A549 (cell line): Measurements from ENCODE around the gene DNHD1. TPM values are rescaled to one million over a fixed set of nuclear protein-coding genes. Genes with fewer than 3 reads are reported as not detected.

Source experiments
- ATAC-seq, 2 experiments: fragments of 200-7000 bp in 1 of 2; fragments of >200 bp in 1 of 2; cut with Nextera tagmentation in 1 of 2; cut with Tn5 transposase in 1 of 2; 3 replicates each; pipeline versions ENCODE4 v1.8.0 to v1.9.1; 2018 to 2020; ENCODE audit warnings: mild to moderate bottlenecking in 1 of 2, moderate library complexity in 1 of 2
- CTCF ChIA-PET: fragments of 300-600 bp; sonication (Branson Sonifier 250); formaldehyde crosslinking; extraction: SDS; loops from one replicate; lab custom pipeline; 2021; ENCODE audit warnings: antibody characterized with exemption, inconsistent platforms; lab: Yijun Ruan, JAX
- POLR2A ChIA-PET: fragments of 350-600 bp; formaldehyde crosslinking; extraction: SDS; loops from one replicate; lab custom pipeline; 2021; ENCODE audit warnings: antibody characterized with exemption, inconsistent platforms; lab: Yijun Ruan, JAX
- DNase-seq, 2 experiments: peaks; one replicate each; pipeline versions ENCODE4 v3.0.0 to v3.0.0-alpha.2; 2011 to 2016; ENCODE audit warnings: low read depth in 1 of 2, low spot score in 1 of 2
- FAIRE-seq: peaks from 2 replicates; lab custom pipeline; 2011; peaks lifted over from hg19 to GRCh38; lab: Jason Lieb, UNC
- H3K27ac ChIP-seq, 2 experiments: fragments of >200 bp; sonication (Bioruptor Twin); formaldehyde crosslinking; 3 replicates each; pipeline ENCODE4 v1.5.1; 2016 to 2017
- H3K4me1 ChIP-seq: fragments of >200 bp; sonication (Bioruptor Twin); formaldehyde crosslinking; 3 replicates; pipeline ENCODE4 v1.6.1; 2016
- H3K4me2 ChIP-seq: fragments of >200 bp; sonication (Bioruptor Twin); formaldehyde crosslinking; 3 replicates; pipeline ENCODE4 v1.6.1; 2016
- H3K4me3 ChIP-seq: fragments of >200 bp; sonication (Bioruptor Twin); formaldehyde crosslinking; 3 replicates; pipeline ENCODE4 v1.5.1; 2016
- H3K9me3 ChIP-seq: fragments of >200 bp; sonication (Bioruptor Twin); formaldehyde crosslinking; 3 replicates; pipeline ENCODE4 v1.6.1; 2016
- BHLHE40 ChIP-seq: IDR thresholded peaks from 2 replicates; pipeline ENCODE4 v1.6.1; 2012; ENCODE audit warnings: low read depth, low read length, inconsistent platforms
- CBX8 ChIP-seq: fragments of 200-600 bp; sonication (generic); IDR thresholded peaks from 2 replicates; pipeline ENCODE4 v1.6.1; 2016
- CEBPB ChIP-seq, 2 experiments: fragments of >200 bp in 1 of 2; sonication (Bioruptor Twin) in 1 of 2; formaldehyde crosslinking in 1 of 2; IDR thresholded peaks; 2 replicates each; pipeline ENCODE4 v1.6.1; 2012 to 2016
- E2F6 ChIP-seq: IDR thresholded peaks from 2 replicates; pipeline ENCODE4 v1.6.1; 2012; ENCODE audit warnings: low read depth, borderline replicate concordance
- EHF ChIP-seq: fragments of 250-450 bp; sonication (Bioruptor Pico); IDR thresholded peaks from 2 replicates; pipeline ENCODE4 v1.5.0; 2020; ENCODE audit warnings: mild to moderate bottlenecking
- ELK1 ChIP-seq: fragments of 150-350 bp; IDR thresholded peaks from 2 replicates; pipeline ENCODE4 v1.6.1; 2014; ENCODE audit warnings: low read depth, mild to moderate bottlenecking, low read length
- FOSB ChIP-seq: fragments of 250-450 bp; sonication (Bioruptor Pico); IDR thresholded peaks from 2 replicates; pipeline ENCODE4 v1.5.0; 2020; ENCODE audit warnings: mild to moderate bottlenecking, moderate library complexity
- FOSL2 ChIP-seq, 2 experiments: fragments of 450-650 bp in 1 of 2; fragments of >200 bp in 1 of 2; sonication (Bioruptor Twin) in 1 of 2; formaldehyde crosslinking; IDR thresholded peaks; 2 replicates each; pipeline versions ENCODE4 v1.5.0 to v1.6.1; 2016 to 2020; ENCODE audit warnings: mild to moderate bottlenecking in 1 of 2, moderate library complexity in 1 of 2
- FOXS1 ChIP-seq: fragments of 250-450 bp; sonication (Bioruptor Pico); IDR thresholded peaks from 2 replicates; pipeline ENCODE4 v1.5.0; 2020; ENCODE audit warnings: mild to moderate bottlenecking, moderate library complexity
- GATA3 ChIP-seq: IDR thresholded peaks from 2 replicates; pipeline ENCODE4 v1.6.1; 2012; ENCODE audit warnings: borderline replicate concordance
- HEYL ChIP-seq: fragments of 250-450 bp; sonication (Bioruptor Pico); IDR thresholded peaks from 2 replicates; pipeline ENCODE4 v1.8.0; 2021; ENCODE audit warnings: mild to moderate bottlenecking, moderate library complexity
- HOXA7 ChIP-seq: fragments of 250-450 bp; sonication (Bioruptor Pico); IDR thresholded peaks from 2 replicates; pipeline ENCODE4 v1.5.0; 2020; ENCODE audit warnings: mild to moderate bottlenecking, moderate library complexity
- HOXB5 ChIP-seq: fragments of 250-450 bp; sonication (Bioruptor Pico); IDR thresholded peaks from 2 replicates; pipeline ENCODE4 v1.5.0; 2020; ENCODE audit warnings: mild to moderate bottlenecking, moderate library complexity
- JUN ChIP-seq, 2 experiments: fragments of >200 bp; sonication (Bioruptor Twin); formaldehyde crosslinking; IDR thresholded peaks; 2 replicates in 1 of 2; 3 replicates in 1 of 2; pipeline ENCODE4 v1.6.1; 2016 to 2017
- JUNB ChIP-seq: fragments of >200 bp; sonication (Bioruptor Twin); formaldehyde crosslinking; IDR thresholded peaks from 2 replicates; pipeline ENCODE4 v1.6.1; 2016
- MAZ ChIP-seq: fragments of 150-350 bp; IDR thresholded peaks from 2 replicates; pipeline ENCODE4 v1.6.1; 2014; ENCODE audit warnings: antibody characterized with exemption, low read depth, low read length, borderline replicate concordance
- MYC ChIP-seq: IDR thresholded peaks from 2 replicates; pipeline ENCODE4 v1.6.1; 2012; ENCODE audit warnings: mild to moderate bottlenecking, inconsistent platforms, low read length, improper control_type of control experiment, borderline replicate concordance
- NR3C1 ChIP-seq: fragments of >200 bp; sonication (Bioruptor Twin); formaldehyde crosslinking; IDR thresholded peaks from 3 replicates; pipeline ENCODE4 v1.6.1; 2017
- PHF8 ChIP-seq: fragments of 200-600 bp; sonication (generic); IDR thresholded peaks from 2 replicates; pipeline ENCODE4 v1.6.1; 2016; ENCODE audit warnings: low read depth, mild to moderate bottlenecking, antibody characterized with exemption, moderate library complexity, borderline replicate concordance
- REST ChIP-seq: fragments of 200-600 bp; sonication (generic); IDR thresholded peaks from 2 replicates; pipeline ENCODE4 v1.6.1; 2016; ENCODE audit warnings: antibody characterized with exemption, mild to moderate bottlenecking, moderate library complexity
- RNF2 ChIP-seq: fragments of 200-600 bp; sonication (generic); IDR thresholded peaks from 2 replicates; pipeline ENCODE4 v1.6.1; 2016; ENCODE audit warnings: low read depth, mild to moderate bottlenecking, antibody characterized with exemption, moderate library complexity, borderline replicate concordance
- USF2 ChIP-seq: fragments of 450-650 bp; IDR thresholded peaks from 2 replicates; pipeline ENCODE4 v1.6.1; 2014; ENCODE audit warnings: antibody characterized with exemption
- ZFP36 ChIP-seq: fragments of 450-650 bp; IDR thresholded peaks from 2 replicates; pipeline ENCODE4 v1.6.1; 2014; ENCODE audit warnings: borderline replicate concordance; ENCODE audit not compliant: partially characterized antibody
- ZNF302 ChIP-seq: fragments of 250-450 bp; sonication (Bioruptor Pico); IDR thresholded peaks from 2 replicates; pipeline ENCODE4 v1.9.0; 2021; ENCODE audit warnings: inconsistent platforms, mild to moderate bottlenecking, moderate library complexity
- WGBS: methylation state at CpG from one replicate; pipeline ENCODE4 v1.1.6; 2017; ENCODE audit errors: missing lambda C conversion rate; 5-methylcytosine and 5-hydroxymethylcytosine counted together
- polyA plus RNA-seq, 4 experiments: library from polyadenylated mRNA; depleted of rRNA in 3 of 4; stranded (reverse); fragments of >200 nt; fragmentation: RNase III in 1 of 4; extraction: RNeasy Plus Mini Kit Qiagen cat#74134 plus additional on column Dnase treatment in 1 of 4; gene quantifications; 2 replicates in 3 of 4; 3 replicates in 1 of 4; pipeline ENCODE4 v1.2.3, GENCODE V29; 2011 to 2017

DNHD1 gene
- polyA plus RNA-seq, 2 of the 4 experiments (the other 2 are of a cell fraction), result 6.8 to 8.6 TPM

- no peak for DNase-seq
- no peak for TF ChIP-seq CBX8
- TF ChIP-seq HOXB5 (CRISPR knock-in tag), result no peak
- TF ChIP-seq RNF2, result no peak
- TF ChIP-seq ZFP36, result no peak
- no peak for TF ChIP-seq NR3C1
- TF ChIP-seq CEBPB (IDR thresholded peaks at IDR 0.05), result no peak
- TF ChIP-seq JUNB, result no peak
- no peak for TF ChIP-seq GATA3
- no peak for TF ChIP-seq USF2
- TF ChIP-seq MAZ, result no peak
- TF ChIP-seq FOXS1 (CRISPR knock-in tag), result no peak
- TF ChIP-seq JUN (IDR thresholded peaks at IDR 0.05), result no peak
- no peak for TF ChIP-seq PHF8
- TF ChIP-seq HEYL, result no peak
- no peak for TF ChIP-seq REST
- no peak for TF ChIP-seq ELK1
- no peak for TF ChIP-seq HOXA7 (CRISPR knock-in tag)
- FAIRE-seq, result no peak
- 87% methylated on average over 11 of the region's 14 CpGs for WGBS
- no peak overlapping the region for H3K4me3 ChIP-seq
- CTCF ChIA-PET, result interaction anchor here (1.3 to 3.4 kb wide), 3 partner anchors 12 to 53 kb away, joined by 3 to 15 read pairs (median 3); no protein-coding TSS in a partner anchor
- POLR2A ChIA-PET, result no interaction called here
- no peak overlapping the region for H3K27ac ChIP-seq
- no peaks in the 10 kb centered on the region for H3K9me3 ChIP-seq
- no peaks in the 10 kb centered on the region for H3K4me1 ChIP-seq
- H3K4me2 ChIP-seq, result no peak overlapping the region
- no peak for ATAC-seq
Measured at GRCh38 chr11:6557761-6558674, 60.9 kb downstream of the DNHD1 start.

GRCh38 chr11:6559369-6559768, 62.3 kb downstream of the DNHD1 start:
- 87% methylated on average over 1 of the region's 1 CpG for WGBS
- Histone ChIP-seq H3K27ac (no peak overlapping the region), H3K4me2 (no peak overlapping the region), H3K4me1 (no peaks in the 10 kb centered on the region), H3K9me3 (no peaks in the 10 kb centered on the region), H3K4me3 (no peak overlapping the region)
- FAIRE-seq, result no peak
- POLR2A ChIA-PET, result no interaction called here
- no peak for ATAC-seq
- CTCF ChIA-PET, result interaction anchor here (1.4 kb wide), 1 partner anchor 13 kb away, joined by 3 read pairs; no protein-coding TSS in a partner anchor
- no peak for DNase-seq
- TF ChIP-seq JUNB (no peak), E2F6 (no peak), FOSB (no peak), FOSL2 (IDR thresholded peaks at IDR 0.05) (no peak), FOSL2 (CRISPR knock-in tag; IDR thresholded peaks at IDR 0.05) (no peak), EHF (CRISPR knock-in tag) (no peak), HEYL (no peak), FOXS1 (CRISPR knock-in tag) (no peak), BHLHE40 (no peak), PHF8 (no peak), ZNF302 (CRISPR knock-in tag) (no peak), REST (no peak), MYC (no peak), JUN (IDR thresholded peaks at IDR 0.05) (no peak)
